ENCODE results near the gene STK40.

- TF ChIP-seq CTCF (IDR thresholded peaks at IDR 0.05 in 2 of 3, conservative IDR thresholded peaks at IDR 0.05 in 1 of 3; ENCODE audit: insufficient read depth in 2 of 3, low read depth in 1 of 3, low read length in 3 of 3) (no peak), GATA2 (CRISPR knock-in tag; IDR thresholded peaks at IDR 0.05) (no peak), NONO (IDR thresholded peaks at IDR 0.05; ENCODE audit: low read depth in 2 of 2, low read length in 1 of 2) (no peak), RFX5 (IDR thresholded peaks at IDR 0.05; ENCODE audit: low read depth, low read length) (no peak), YY1 (IDR thresholded peaks at IDR 0.05; ENCODE audit: borderline replicate concordance in 1 of 3, control insufficient read depth in 1 of 3, extremely low read depth in 1 of 3, insufficient read depth in 3 of 3, insufficient read length in 1 of 3, insufficient replicate concordance in 2 of 3, low read depth in 1 of 3, low read length in 2 of 3) (no peak), CEBPB (tag; IDR thresholded peaks at IDR 0.05) (no peak), POLR2A (conservative IDR thresholded peaks at IDR 0.05) (no peak), ATF1 (CRISPR knock-in tag; IDR thresholded peaks at IDR 0.05) (no peak), ATF1 (tag; IDR thresholded peaks at IDR 0.05) (no peak), EP300 (IDR thresholded peaks at IDR 0.05; ENCODE audit: low read length) (no peak), MTF1 (CRISPR knock-in tag; IDR thresholded peaks at IDR 0.05; ENCODE audit: borderline replicate concordance) (no peak), SAP30 (IDR thresholded peaks at IDR 0.05; ENCODE audit: borderline replicate concordance, insufficient read depth, low read depth, low read length, poor library complexity, severe bottlenecking) (no peak)
Observed at GRCh38 chr1:36389999-36390398, 4.3 kb upstream of the STK40 start.
